ENCODE data around the gene UAP1L1.

DNA sequence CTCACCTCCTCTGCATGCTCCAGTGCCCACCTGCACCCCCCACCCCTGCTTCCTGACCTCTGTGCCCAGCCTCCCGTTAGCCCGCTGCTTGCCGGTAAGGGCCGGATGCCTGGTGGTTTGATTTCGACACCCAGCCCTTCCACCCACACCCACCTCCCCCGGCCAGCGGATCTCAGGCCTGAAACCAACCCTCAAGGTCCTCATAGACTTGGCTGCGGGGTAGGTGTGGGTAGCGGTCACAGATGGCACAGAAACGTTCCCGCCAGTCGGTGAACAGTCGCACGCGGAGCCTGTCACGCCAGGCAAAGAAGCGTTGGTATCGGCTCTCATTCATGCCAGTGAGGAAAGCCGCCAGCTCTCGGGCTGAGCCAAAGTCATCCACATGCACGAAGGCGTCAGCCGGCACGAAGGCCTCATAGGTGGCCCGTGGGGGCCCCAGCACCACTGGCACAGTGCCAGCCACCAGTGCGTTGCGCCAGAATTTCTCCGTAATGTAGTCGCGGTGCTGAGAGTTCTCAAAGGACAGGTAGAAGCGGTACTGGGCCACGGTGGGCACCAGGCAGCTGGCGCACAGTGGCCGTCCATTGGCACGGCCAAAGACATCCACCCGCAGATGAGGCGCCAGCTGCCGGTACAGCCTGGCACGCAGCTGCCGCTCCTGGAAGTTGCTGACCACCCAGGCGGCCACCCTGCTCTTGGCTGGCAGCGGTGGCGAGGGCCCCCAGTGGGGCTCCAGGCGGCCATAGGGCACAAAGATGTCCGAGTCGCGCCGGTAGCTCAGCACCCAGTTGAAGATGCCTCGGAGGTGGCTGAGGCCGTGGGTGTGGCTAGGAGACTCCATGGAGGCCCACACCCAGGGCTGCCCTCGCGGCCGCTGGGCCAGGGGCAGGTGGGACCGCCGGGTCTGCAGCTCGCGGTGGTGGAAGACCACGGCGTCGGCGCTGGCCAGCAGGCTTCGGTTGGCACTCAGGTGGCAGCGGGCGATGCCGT is 46.5 kb upstream of the UAP1L1 start:
- TF ChIP-seq NFE2L2 (conservative IDR thresholded peaks at IDR 0.05; ENCODE audit: low read length): no peak
- TF ChIP-seq, protein P1, sequence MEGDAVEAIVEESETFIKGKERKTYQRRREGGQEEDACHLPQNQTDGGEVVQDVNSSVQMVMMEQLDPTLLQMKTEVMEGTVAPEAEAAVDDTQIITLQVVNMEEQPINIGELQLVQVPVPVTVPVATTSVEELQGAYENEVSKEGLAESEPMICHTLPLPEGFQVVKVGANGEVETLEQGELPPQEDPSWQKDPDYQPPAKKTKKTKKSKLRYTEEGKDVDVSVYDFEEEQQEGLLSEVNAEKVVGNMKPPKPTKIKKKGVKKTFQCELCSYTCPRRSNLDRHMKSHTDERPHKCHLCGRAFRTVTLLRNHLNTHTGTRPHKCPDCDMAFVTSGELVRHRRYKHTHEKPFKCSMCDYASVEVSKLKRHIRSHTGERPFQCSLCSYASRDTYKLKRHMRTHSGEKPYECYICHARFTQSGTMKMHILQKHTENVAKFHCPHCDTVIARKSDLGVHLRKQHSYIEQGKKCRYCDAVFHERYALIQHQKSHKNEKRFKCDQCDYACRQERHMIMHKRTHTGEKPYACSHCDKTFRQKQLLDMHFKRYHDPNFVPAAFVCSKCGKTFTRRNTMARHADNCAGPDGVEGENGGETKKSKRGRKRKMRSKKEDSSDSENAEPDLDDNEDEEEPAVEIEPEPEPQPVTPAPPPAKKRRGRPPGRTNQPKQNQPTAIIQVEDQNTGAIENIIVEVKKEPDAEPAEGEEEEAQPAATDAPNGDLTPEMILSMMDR (IDR thresholded peaks at IDR 0.05): no peak
- no peak for TF ChIP-seq EHMT2 (IDR thresholded peaks at IDR 0.05; ENCODE audit: low read depth)
- TF ChIP-seq HDAC2 (IDR thresholded peaks at IDR 0.05): no peak
- no peak for TF ChIP-seq CBX2 (IDR thresholded peaks at IDR 0.05; ENCODE audit: borderline replicate concordance, low read depth)

All from A549 (cell line).